Astrocyte of the spinal cord (primary cell): Measurements from ENCODE around the gene RNF208.

ENCODE experiments used
- DNase-seq: peaks from one replicate; pipeline ENCODE4 v3.0.0; 2011; ENCODE audit warnings: low read depth, low spot score
- H3K4me3 ChIP-seq: 2 replicates; pipeline ENCODE4 v1.5.1; 2011; ENCODE audit warnings: low read depth, mild to moderate bottlenecking, low read length, moderate library complexity
- in situ Hi-C: cut with HindIII; loops from 2 replicates; pipeline ENCODE4 v1.10.0; 2017; ENCODE audit warnings: low sequenced_read_pairs
- TF ChIP-seq, protein P1 (sequence below): IDR thresholded peaks from 2 replicates; pipeline ENCODE4 v1.5.1; 2012; ENCODE audit warnings: low read depth, mild to moderate bottlenecking, low read length, inconsistent platforms

RNF208 gene

DNA sequence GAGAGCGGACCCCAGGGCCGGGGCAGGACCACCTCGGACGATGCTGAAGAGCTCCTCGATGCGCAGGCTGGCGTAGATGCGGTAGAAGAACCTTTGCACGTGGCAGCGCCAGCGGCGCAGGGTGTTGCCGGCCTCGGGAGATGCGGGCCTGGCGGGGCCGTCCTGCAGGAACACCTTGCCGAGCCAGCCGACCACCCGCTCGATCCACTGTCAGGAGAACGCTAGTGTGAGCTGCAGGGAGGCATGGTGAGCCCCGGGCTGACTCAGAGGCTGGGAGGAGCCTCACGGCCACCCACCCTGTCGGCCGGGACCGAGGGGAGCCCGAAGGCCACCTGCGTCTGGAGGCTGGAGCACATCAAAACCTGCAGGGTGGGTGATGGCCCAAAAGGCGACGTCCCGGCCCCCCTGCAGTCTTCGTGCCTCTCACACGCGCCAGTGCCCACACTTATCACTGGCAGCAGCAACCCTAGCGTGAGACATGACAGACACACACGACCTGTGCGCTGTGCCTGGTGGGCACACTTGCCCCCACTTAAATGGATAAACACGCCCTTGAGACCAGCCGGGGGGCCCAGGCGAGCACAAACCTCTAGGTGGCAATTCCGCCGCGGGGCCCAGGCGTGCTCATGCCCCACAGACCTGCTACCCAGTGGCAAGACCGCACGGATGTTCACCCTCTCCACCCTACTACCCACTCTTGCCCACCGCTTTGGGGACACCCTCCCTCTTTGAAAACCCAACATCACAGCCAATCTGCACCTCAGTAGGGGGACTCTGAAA is 37.0 kb downstream of the RNF208 start:
- TF ChIP-seq, protein P1, sequence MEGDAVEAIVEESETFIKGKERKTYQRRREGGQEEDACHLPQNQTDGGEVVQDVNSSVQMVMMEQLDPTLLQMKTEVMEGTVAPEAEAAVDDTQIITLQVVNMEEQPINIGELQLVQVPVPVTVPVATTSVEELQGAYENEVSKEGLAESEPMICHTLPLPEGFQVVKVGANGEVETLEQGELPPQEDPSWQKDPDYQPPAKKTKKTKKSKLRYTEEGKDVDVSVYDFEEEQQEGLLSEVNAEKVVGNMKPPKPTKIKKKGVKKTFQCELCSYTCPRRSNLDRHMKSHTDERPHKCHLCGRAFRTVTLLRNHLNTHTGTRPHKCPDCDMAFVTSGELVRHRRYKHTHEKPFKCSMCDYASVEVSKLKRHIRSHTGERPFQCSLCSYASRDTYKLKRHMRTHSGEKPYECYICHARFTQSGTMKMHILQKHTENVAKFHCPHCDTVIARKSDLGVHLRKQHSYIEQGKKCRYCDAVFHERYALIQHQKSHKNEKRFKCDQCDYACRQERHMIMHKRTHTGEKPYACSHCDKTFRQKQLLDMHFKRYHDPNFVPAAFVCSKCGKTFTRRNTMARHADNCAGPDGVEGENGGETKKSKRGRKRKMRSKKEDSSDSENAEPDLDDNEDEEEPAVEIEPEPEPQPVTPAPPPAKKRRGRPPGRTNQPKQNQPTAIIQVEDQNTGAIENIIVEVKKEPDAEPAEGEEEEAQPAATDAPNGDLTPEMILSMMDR, result no peak
- no peak overlapping the region for H3K4me3 ChIP-seq
- DNase-seq, result no peak
- in situ Hi-C loops, result no loop called here

DNA sequence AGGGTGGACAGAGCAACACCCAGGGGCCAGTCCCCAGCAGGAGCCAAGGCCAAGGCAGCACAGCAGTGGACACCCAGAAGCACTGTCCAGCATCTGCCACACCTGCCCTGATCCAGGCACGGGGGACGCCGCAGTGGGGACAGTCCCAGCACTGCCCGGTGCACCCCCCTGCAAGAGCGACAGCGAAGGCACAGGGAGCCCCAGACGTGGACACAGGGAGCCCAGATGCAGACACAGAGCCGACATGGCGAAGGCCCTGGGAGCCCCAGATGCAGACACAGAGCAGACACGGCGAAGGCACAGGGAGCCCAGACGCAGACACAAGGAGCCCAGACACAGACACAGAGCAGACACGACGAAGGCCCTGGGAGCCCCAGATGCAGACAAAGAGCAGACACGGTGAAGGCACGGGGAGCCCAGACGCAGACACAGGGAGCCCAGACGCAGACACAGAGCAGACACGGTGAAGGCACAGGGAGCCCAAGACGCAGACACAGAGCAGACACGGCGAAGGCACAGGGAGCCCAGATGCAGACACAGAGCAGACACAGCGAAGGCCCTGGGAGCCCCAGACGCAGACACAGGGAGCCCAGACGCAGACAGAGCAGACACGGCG is 38.0 kb downstream of the RNF208 start:
- in situ Hi-C loops, result no loop called here
- no peak for DNase-seq
- TF ChIP-seq, protein P1, result no peak
- no peak overlapping the region for H3K4me3 ChIP-seq

DNA sequence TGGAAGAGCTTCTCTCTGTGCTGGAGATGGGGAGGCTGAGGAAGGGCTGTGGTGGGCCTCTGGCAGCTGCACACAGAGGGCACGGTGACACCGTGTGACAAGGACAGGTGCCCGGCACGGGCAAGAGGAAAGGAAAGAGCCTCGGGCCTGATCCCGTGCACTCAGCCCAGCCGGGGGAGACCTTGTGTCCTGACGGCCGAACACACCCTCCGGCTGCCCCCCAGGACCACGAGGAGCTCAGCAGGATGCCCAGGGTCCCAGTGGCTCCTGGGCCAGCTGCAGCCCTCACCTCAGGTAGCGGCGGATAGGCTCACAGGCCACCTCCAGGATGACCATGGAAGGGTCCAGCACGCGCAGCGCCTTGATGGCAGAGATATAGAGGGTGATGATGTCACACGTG is 39.2 kb downstream of the RNF208 start:
- TF ChIP-seq, protein P1, result no peak
- H3K4me3 ChIP-seq, result no peak overlapping the region
- DNase-seq, result no peak
- in situ Hi-C loops, result no loop called here

DNA sequence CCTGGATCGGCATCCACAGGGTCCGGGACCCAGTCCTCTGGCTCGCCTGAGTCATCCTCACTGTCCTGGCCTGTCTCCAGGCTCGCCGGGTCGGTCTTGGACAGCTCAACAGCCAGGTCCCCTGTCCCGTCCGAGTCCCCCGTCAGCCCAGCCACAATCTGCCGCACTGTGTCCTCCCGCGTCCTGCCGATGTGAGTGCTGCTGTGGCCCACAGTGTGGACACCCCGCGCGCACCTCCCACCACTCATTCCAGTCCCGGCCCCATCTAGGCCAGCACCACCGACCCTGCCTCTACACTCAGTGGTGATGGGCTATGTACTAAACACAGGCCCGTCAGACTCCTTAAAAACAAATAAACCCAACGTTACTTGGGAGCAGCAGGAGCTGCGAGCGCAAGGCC is 40.4 kb downstream of the RNF208 start:
- in situ Hi-C loops, result no loop called here
- DNase-seq, result no peak
- TF ChIP-seq, protein P1, result no peak
- no peak overlapping the region for H3K4me3 ChIP-seq

DNA sequence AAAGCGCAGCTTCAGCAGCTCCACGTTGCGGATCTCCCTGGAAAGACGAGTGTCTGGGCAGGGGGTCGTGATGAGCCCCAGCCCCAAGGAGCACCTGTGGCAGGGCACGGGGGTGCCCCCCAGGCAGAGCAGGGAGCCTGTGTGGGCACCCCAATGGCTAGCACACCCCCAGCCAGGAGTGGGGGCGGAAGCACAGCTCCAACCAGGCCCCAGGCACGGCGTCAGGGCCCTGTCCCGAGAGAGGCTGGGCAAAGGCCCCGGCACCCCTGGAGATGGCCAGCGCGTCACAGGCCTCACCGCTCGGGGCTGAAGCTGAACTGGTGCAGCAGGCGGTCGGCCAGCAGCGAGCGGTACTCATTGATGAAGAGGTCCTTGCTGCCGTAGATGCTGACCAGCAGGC is 41.5 kb downstream of the RNF208 start:
- no peak overlapping the region for H3K4me3 ChIP-seq
- DNase-seq, result no peak
- TF ChIP-seq, protein P1, result no peak
- in situ Hi-C loops, result no loop called here

DNA sequence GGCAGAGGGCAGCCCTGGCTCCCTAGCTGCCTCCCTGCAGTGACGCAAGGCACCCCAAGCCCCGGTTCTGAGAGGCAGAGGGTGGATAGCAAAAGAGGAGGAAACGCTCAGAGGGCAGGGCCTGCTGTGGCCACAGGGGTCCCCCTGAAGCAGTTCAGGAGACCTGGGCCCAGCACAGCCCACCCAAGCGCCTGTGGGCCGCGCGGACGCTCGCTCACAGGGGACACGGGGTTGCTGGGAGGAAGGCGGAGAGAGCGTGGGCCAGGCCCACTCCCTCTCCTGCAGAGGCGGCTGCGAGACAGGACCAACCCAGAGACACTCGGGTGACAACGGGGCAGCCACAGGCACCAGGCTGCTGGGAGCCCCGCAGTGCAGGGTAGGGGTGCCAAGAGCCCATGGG is 42.3 kb downstream of the RNF208 start:
- in situ Hi-C loops, result no loop called here
- TF ChIP-seq, protein P1, result no peak
- no peak overlapping the region for H3K4me3 ChIP-seq
- no peak for DNase-seq
